ENCODE results near the gene LRPAP1. TPM values are rescaled to one million over a fixed set of nuclear protein-coding genes. Genes with fewer than 3 reads are reported as not detected.

LRPAP1 gene
- total RNA-seq, 4 donors from 2014 or later = 88.5 to 201 (median 174) TPM

GRCh38 chr4:3471098-3471760, 61.0 kb downstream of the LRPAP1 start:
- H3K9me3 ChIP-seq = no peaks in the 10 kb centered on the region
- 91% methylated on average over 23 of the region's 23 CpGs for WGBS
- intact Hi-C loops (cut with DNase I) = no loop called here
- H3K36me3 ChIP-seq = no peaks in the 10 kb centered on the region
- TF ChIP-seq EP300 (IDR thresholded peaks at IDR 0.05) = no peak
- TF ChIP-seq POLR2A (IDR thresholded peaks at IDR 0.05; ENCODE audit: low read depth) = no peak
- TF ChIP-seq POLR2AphosphoS5 (IDR thresholded peaks at IDR 0.05) = no peak
- TF ChIP-seq, protein P1, sequence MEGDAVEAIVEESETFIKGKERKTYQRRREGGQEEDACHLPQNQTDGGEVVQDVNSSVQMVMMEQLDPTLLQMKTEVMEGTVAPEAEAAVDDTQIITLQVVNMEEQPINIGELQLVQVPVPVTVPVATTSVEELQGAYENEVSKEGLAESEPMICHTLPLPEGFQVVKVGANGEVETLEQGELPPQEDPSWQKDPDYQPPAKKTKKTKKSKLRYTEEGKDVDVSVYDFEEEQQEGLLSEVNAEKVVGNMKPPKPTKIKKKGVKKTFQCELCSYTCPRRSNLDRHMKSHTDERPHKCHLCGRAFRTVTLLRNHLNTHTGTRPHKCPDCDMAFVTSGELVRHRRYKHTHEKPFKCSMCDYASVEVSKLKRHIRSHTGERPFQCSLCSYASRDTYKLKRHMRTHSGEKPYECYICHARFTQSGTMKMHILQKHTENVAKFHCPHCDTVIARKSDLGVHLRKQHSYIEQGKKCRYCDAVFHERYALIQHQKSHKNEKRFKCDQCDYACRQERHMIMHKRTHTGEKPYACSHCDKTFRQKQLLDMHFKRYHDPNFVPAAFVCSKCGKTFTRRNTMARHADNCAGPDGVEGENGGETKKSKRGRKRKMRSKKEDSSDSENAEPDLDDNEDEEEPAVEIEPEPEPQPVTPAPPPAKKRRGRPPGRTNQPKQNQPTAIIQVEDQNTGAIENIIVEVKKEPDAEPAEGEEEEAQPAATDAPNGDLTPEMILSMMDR (IDR thresholded peaks at IDR 0.05) = no peak
- no peak for DNase-seq (ENCODE audit: extremely low spot score)
- no peak overlapping the region for H3K27ac ChIP-seq (replicated peaks in 1 of 4)
- H3K4me1 ChIP-seq = peaks cover 0 to 17% (median 0%) of the 10 kb centered on the region in 4 donors
- H3K27me3 ChIP-seq = peaks cover 0 to 61% (median 0%) of the 10 kb centered on the region in 4 donors
- H3K4me3 ChIP-seq = no peak overlapping the region

DNA sequence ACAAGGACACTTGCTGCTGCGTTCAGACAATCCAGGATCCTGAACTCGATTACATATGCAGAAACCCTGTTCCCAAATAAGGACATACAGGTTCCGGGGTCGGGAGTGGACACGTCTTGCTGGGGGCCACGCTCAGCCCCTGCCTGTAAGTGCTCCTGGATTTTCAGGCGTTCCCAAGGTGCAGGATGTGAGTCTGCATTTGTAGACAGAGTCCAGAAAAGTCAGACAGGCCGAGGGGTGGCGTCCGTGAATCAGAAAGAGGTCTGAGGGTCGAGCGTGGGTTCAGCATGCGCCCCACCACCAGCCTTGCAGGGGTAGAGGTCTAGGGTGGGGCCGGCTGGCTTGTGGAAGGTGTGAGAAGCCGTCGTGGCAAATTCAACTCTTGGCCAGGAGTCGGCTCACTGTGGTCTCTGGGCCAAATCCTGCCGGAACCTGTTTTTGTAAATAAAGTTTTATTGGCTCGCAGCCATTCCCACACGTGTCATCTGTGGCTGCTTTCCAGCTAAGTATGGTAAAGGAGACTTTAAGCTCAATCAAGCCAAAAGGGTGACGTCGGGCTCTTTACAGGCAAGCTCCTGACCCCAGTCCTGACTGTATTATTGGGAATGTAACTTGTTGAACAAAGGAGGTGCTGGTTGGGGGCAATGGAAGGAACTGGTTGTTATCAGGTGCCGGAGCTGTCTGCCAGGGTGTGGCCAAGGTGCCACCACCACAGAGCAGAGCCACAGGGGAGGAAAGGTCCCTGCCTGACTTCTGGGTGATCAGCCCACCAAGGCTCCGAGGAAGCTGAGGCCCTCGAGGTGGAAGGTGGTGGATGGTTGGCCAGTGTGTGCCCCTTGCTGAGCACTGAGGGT, 61.8 kb downstream of the LRPAP1 start:
- H3K27ac ChIP-seq (replicated peaks in 1 of 4) = no peak overlapping the region
- 75% methylated on average over 25 of the region's 25 CpGs for WGBS
- no peaks in the 10 kb centered on the region for H3K9me3 ChIP-seq
- H3K4me1 ChIP-seq = peaks cover 0 to 17% (median 0%) of the 10 kb centered on the region in 4 donors
- no peak for DNase-seq (ENCODE audit: extremely low spot score)
- intact Hi-C loops (cut with DNase I) = no loop called here
- TF ChIP-seq POLR2AphosphoS5 (IDR thresholded peaks at IDR 0.05) = no peak
- no peaks in the 10 kb centered on the region for H3K36me3 ChIP-seq
- H3K27me3 ChIP-seq = peaks cover 0 to 58% (median 0%) of the 10 kb centered on the region in 4 donors
- no peak overlapping the region for H3K4me3 ChIP-seq

- WGBS = 86% methylated on average over 27 of the region's 31 CpGs
- intact Hi-C loops (cut with DNase I) = no loop called here
- no peak for DNase-seq (ENCODE audit: extremely low spot score)
- no peak overlapping the region for H3K27ac ChIP-seq (replicated peaks in 1 of 4)
- no peaks in the 10 kb centered on the region for H3K9me3 ChIP-seq
- no peaks in the 10 kb centered on the region for H3K36me3 ChIP-seq
- H3K27me3 ChIP-seq = peaks cover 0 to 58% (median 0%) of the 10 kb centered on the region in 4 donors
- no peak overlapping the region for H3K4me3 ChIP-seq
- TF ChIP-seq POLR2A (IDR thresholded peaks at IDR 0.05; ENCODE audit: low read depth) (no peak), POLR2AphosphoS5 (IDR thresholded peaks at IDR 0.05) (no peak), EP300 (IDR thresholded peaks at IDR 0.05) (no peak)
- TF ChIP-seq, protein P1 (IDR thresholded peaks at IDR 0.05) = no peak
- H3K4me1 ChIP-seq = peaks cover 0 to 17% (median 0%) of the 10 kb centered on the region in 4 donors
Measured at GRCh38 chr4:3469386-3470243, 62.6 kb downstream of the LRPAP1 start.

DNA sequence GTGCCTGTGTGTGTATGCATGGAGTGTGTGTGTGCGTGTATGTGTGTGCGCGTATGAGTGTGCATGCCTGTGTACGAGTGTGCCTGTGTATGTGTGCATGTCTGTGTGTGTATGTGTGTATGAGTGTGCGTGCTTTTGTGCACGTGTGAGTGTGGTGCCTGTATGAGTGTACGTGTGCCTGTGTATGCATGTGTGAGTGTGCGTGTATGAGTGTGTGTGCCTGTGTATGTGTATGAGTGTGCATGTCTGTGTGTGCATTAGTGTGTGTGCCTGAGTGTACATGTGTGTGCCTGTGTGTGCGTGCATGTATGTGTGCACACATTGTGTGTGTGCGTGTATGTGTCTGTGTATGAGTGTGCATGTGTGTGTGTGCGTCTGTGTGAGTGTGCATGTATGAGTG, 63.4 kb downstream of the LRPAP1 start:
- H3K4me1 ChIP-seq = peaks cover 1 to 17% (median 3%) of the 10 kb centered on the region in 4 donors
- no peak overlapping the region for H3K27ac ChIP-seq (replicated peaks in 1 of 4)
- 81% methylated on average over 11 of the region's 11 CpGs for WGBS
- intact Hi-C loops (cut with DNase I) = no loop called here
- H3K27me3 ChIP-seq = peaks cover 0 to 58% (median 0%) of the 10 kb centered on the region in 4 donors
- H3K4me3 ChIP-seq = no peak overlapping the region
- H3K36me3 ChIP-seq = no peaks in the 10 kb centered on the region
- H3K9me3 ChIP-seq = no peaks in the 10 kb centered on the region
- DNase-seq (ENCODE audit: extremely low spot score) = no peak
- no peak for TF ChIP-seq EP300 (IDR thresholded peaks at IDR 0.05)
- TF ChIP-seq POLR2AphosphoS5 (IDR thresholded peaks at IDR 0.05) = no peak
- no peak for TF ChIP-seq POLR2A (IDR thresholded peaks at IDR 0.05; ENCODE audit: low read depth)
- TF ChIP-seq, protein P1 (IDR thresholded peaks at IDR 0.05) = no peak

All from esophagus muscularis mucosa (tissue), 4 donors.